DMS114 treated with DMSO at 0.1 percent for 48 hours (cell line): ENCODE measurements around the gene GBP5.
"Not testable (repeated sequence)": the region's sequence is repeated elsewhere in the genome, so short reads cannot be mapped to it uniquely, and the experiment has no call there.

ENCODE experiments used
- DNase-seq: peaks from one replicate; lab custom pipeline; 2025; ENCODE audit not compliant: unreplicated experiment; lab: John Stamatoyannopoulos, UW

Gene GBP5

GRCh38 chr1:89284078-89284763 lies 11.6 kb upstream of the GBP5 start:
- DNase-seq: not testable (repeated sequence)

- no peak for DNase-seq
Observed at GRCh38 chr1:89280766-89281165, 8.1 kb upstream of the GBP5 start.

DNA sequence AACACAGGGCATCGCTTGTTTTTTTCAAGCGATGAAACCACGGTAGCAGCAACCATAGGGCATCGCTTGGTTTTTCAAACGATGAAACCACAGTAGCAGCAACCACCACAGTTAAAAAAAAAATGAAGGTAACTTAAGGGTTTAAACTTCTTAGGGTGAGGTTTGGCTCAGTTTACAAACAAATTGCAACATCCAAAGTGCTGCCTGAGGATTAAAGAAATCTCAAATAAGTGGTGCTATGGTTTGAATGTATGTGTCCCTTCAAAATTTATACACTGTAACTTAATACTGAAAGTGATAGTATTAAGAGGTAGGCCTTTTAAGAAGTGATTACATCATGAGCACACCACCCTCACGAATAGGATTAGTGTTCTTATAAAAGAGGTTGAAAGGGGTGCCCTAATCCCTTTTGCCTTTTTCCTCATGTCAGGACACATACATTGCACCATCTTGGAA lies 6.4 kb upstream of the GBP5 start:
- no peak for DNase-seq

GRCh38 chr1:89277725-89278124 lies 5.1 kb upstream of the GBP5 start:
- no peak for DNase-seq

DNA sequence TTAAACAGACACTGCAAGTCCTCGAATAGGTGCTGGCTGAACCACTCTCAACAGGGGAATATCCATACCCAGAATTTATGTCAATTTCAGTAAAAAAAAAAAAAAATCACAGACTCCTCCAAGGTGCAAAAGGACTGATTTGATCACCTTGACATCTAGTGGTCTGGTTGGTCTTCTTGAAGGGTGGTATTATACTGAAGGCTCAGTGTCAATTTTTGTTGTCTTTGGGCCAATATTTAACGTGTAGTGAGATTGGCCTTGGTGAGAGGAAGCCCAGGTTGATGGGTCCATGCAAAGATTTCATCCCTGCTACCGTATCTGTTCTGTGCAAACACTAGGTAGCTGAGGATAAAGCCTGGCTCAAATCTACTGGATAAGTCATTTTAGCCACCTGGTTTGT lies 4.0 kb upstream of the GBP5 start:
- DNase-seq: peak; percentile 2

DNA sequence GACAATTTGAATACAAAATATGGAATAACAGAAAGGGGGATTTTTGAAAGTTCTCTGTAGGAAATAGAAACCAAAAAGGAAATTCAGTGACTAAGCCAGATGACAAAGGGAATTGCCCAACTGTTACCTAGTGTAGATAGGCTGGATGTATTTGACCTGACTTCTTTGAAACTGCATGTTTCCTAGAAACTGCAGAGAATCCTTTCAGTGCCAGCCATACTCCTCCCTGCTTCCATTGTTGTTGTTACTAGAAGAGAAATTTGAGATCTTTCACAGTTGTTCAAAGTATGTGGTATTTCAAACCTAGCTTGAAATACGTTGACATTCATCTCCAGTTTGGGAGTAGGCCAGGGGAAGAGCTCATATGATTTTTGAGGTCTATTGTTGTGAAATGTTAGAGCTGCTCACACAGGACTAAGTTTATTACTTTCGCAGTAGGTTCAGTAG lies 1.8 kb upstream of the GBP5 start:
- no peak for DNase-seq

GRCh38 chr1:89273324-89273778 lies 691 bp upstream of the GBP5 start:
- DNase-seq: no peak

GRCh38 chr1:89271341-89272015 lies 1.2 kb downstream of the GBP5 start:
- DNase-seq: no peak

DNA sequence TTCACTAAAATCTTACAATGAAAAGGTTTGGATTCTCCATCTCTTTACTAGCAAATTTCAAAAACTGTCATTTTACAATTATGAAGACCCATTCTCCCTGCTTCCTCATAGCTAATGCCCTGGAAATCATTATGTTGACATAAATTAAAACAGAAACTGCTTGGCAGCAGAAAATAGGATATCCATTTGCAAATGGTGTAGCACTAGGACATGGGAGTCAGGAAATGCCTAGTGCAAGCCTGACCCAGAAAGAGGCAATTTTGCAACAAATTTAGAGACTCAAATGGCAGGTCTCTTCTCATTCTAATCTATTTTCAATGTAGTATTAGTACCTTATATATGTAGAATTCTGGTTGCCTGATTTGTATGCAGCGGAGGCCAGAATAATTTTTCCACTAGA lies 2.2 kb downstream of the GBP5 start:
- DNase-seq: no peak

GRCh38 chr1:89269277-89269676 lies 3.4 kb downstream of the GBP5 start:
- no peak for DNase-seq

DNA sequence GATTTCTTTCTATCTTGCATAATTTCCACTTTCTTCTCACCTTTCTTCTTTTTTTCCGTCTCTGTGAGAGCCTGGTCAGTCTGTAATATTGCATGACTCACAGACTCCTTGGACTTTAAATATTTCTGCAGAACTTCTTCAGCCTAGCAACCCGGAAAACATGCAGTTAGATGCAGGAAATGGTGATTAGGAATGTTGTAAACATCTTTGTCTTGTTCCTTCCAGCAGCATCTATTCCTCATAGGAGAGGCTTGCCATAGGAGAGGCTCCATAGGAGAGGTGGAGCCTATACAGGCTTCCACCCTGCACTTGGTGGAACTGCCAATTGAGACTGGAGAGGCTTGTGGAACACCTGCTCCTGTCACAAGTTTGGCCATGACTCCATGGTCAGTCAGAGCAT lies 10.0 kb downstream of the GBP5 start:
- no peak for DNase-seq

DNA sequence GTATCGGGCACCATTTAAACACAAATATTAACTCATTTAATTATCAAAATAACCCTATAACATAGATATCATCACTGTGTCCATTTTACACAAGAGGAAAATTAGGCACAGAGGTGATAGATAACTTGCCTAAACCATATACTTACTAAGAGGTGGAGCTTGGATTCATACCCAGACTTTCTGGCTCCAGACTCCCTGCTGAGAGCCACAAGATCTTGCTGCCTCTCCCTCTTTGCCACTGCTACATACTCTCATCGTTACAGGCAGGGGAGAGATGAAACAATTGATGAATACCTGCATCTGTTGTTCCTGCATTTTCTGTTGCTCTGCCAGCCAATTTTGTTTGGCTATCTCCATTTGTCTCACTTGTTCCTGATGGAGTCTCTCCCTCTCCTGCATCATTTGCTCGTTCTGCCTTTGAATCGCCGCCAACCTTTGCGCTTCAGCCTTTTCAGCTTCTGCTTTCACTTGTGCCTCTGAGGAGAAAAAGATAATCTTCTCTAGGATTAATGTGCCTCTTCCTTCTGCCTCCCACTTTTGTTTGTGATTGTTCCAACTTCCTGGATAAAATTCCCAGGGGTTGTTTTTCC lies 10.6 kb downstream of the GBP5 start:
- DNase-seq: no peak

GRCh38 chr1:89260566-89261255 lies 11.9 kb downstream of the GBP5 start:
- no peak for DNase-seq

- DNase-seq: no peak
Observed at GRCh38 chr1:89260042-89260441, 12.6 kb downstream of the GBP5 start.

GRCh38 chr1:89259283-89259971 lies 13.2 kb downstream of the GBP5 start:
- DNase-seq: no peak

DNA sequence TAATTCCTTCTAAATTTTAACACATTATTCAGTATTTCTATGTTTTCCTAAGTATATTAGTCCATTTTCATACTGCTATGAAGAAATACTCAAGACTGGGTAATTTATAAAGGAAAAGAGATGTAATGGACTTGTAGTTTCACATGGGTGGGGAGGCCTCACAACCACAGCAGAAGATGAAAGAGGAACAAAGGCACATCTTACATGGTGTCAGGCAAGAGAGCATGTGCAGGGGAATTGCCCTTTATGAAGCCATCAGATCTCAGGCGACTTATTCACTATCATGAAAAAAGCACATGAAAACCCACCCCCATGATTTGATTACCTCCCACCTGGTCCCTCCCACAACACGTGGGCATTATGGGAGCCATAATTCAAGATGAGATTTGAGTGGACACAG lies 15.6 kb downstream of the GBP5 start:
- no peak for DNase-seq

GRCh38 chr1:89255581-89255980 lies 17.1 kb downstream of the GBP5 start:
- DNase-seq: not testable (repeated sequence)

DNA sequence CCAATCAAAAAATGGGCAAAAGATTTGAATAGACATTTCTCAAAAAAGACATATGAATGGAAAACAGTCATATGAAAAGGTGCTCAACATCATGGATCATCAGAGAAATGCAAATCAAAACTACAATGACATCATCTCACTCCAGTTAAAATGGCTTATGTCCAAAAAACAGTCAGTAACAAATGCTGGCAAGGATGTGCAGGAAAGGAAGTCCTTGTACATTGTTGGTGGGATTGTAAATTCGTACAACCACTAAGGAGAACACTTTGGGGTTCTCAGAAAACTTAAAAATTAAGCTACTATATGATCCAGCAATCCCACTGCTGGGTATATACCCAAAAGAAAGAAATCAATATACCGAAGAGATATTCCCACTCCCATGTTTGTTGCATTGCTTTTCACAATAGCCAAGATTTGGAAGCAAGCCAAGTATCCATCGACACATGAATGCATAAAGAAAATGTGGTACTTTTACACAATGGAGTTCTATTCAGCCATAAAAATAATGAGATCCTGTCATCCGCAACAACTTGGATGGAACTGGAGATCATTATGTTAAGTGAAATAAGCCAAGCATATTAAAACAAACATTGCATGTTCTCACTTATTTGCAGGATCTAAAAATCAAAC lies 17.9 kb downstream of the GBP5 start:
- DNase-seq: no peak

DNA sequence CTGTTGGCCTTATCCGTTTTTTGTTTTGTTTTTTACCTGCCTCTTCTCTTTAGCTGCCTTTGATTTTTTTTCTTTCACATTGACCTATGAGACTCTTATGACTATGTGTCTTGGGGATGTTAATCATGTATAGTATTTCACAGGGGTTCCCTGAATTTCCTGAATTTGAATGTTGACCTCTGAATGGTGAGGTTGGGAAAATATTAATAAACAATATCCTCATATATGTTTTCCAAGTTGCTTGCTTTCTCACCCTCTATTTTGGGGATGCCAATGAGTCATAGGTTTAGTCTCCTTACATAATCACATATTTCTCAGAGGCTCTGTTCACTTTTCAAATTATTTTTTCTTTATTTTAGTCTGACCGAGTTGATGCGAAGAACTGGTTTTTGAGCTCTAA lies 29.6 kb downstream of the GBP5 start:
- no peak for DNase-seq
